ENCODE data around the gene SH3RF1. TPM values are rescaled to one million over a fixed set of nuclear protein-coding genes. Genes with fewer than 3 reads are reported as not detected.

SH3RF1 gene
- total RNA-seq, 2 experiments from 2014 or later: 0.23 TPM; not detected in 1

- peaks cover 13% of the 10 kb centered on the region for H3K27me3 Mint-ChIP-seq
- no peak overlapping the region for H3K27ac Mint-ChIP-seq
- no peak overlapping the region for H3K4me3 Mint-ChIP-seq
- no peak for DNase-seq
- ChIA-PET POLR2A (no interaction called here), CTCF (no interaction called here)
- H3K9me3 Mint-ChIP-seq: no peaks in the 10 kb centered on the region
- H3K4me1 Mint-ChIP-seq: no peaks in the 10 kb centered on the region
- H3K36me3 Mint-ChIP-seq (ENCODE audit: low read depth): no peaks in the 10 kb centered on the region
Measured at GRCh38 chr4:169253904-169254303, 16.9 kb downstream of the SH3RF1 start.

GRCh38 chr4:169253113-169253671 is 17.6 kb downstream of the SH3RF1 start:
- CTCF ChIA-PET: no interaction called here

GRCh38 chr4:169252339-169253112 is 18.2 kb downstream of the SH3RF1 start:
- Mint-ChIP-seq H3K27me3 (peaks cover 7% of the 10 kb centered on the region), H3K36me3 (ENCODE audit: low read depth) (no peaks in the 10 kb centered on the region), H3K27ac (no peak overlapping the region), H3K4me1 (no peaks in the 10 kb centered on the region), H3K9me3 (no peaks in the 10 kb centered on the region), H3K4me3 (no peak overlapping the region)
- POLR2A ChIA-PET: no interaction called here
- CTCF ChIA-PET: no interaction called here
- DNase-seq: no peak

More at GRCh38 chr4:169253113-169253671, 17.6 kb downstream of the SH3RF1 start:
- peaks cover 8% of the 10 kb centered on the region for H3K27me3 Mint-ChIP-seq
- no peaks in the 10 kb centered on the region for H3K4me1 Mint-ChIP-seq
- H3K4me3 Mint-ChIP-seq: no peak overlapping the region
- POLR2A ChIA-PET: no interaction called here
- H3K9me3 Mint-ChIP-seq: no peaks in the 10 kb centered on the region
- DNase-seq: no peak
- H3K27ac Mint-ChIP-seq: no peak overlapping the region
- H3K36me3 Mint-ChIP-seq (ENCODE audit: low read depth): no peaks in the 10 kb centered on the region

- ChIA-PET POLR2A (no interaction called here), CTCF (no interaction called here)
- Mint-ChIP-seq H3K4me3 (no peak overlapping the region), H3K9me3 (no peaks in the 10 kb centered on the region), H3K27ac (no peak overlapping the region), H3K4me1 (no peaks in the 10 kb centered on the region), H3K27me3 (peaks cover 3% of the 10 kb centered on the region), H3K36me3 (ENCODE audit: low read depth) (no peaks in the 10 kb centered on the region)
- no peak for DNase-seq
Measured at GRCh38 chr4:169251291-169252235, 19.2 kb downstream of the SH3RF1 start.

- Mint-ChIP-seq H3K4me3 (no peak overlapping the region), H3K4me1 (no peaks in the 10 kb centered on the region), H3K36me3 (ENCODE audit: low read depth) (no peaks in the 10 kb centered on the region), H3K27ac (no peak overlapping the region), H3K27me3 (peaks cover 3% of the 10 kb centered on the region), H3K9me3 (no peaks in the 10 kb centered on the region)
- ChIA-PET POLR2A (no interaction called here), CTCF (no interaction called here)
- no peak for DNase-seq
Measured at GRCh38 chr4:169250796-169251195, 20.0 kb downstream of the SH3RF1 start.

GRCh38 chr4:169249999-169250398 is 20.8 kb downstream of the SH3RF1 start:
- no peaks in the 10 kb centered on the region for H3K4me1 Mint-ChIP-seq

GRCh38 chr4:169249214-169249973 is 21.4 kb downstream of the SH3RF1 start:
- DNase-seq: no peak
- no peak overlapping the region for H3K27ac Mint-ChIP-seq
- POLR2A ChIA-PET: no interaction called here
- H3K4me3 Mint-ChIP-seq: no peak overlapping the region
- H3K36me3 Mint-ChIP-seq (ENCODE audit: low read depth): no peaks in the 10 kb centered on the region
- no peaks in the 10 kb centered on the region for H3K9me3 Mint-ChIP-seq
- CTCF ChIA-PET: no interaction called here
- H3K4me1 Mint-ChIP-seq: no peaks in the 10 kb centered on the region
- H3K27me3 Mint-ChIP-seq: no peaks in the 10 kb centered on the region

More at GRCh38 chr4:169249999-169250398, 20.8 kb downstream of the SH3RF1 start:
- Mint-ChIP-seq H3K4me3 (no peak overlapping the region), H3K36me3 (ENCODE audit: low read depth) (no peaks in the 10 kb centered on the region), H3K27me3 (peaks cover 3% of the 10 kb centered on the region), H3K9me3 (no peaks in the 10 kb centered on the region), H3K27ac (no peak overlapping the region)
- ChIA-PET POLR2A (no interaction called here), CTCF (no interaction called here)
- no peak for DNase-seq

- no peak for DNase-seq
- CTCF ChIA-PET: no interaction called here
- H3K27ac Mint-ChIP-seq: no peak overlapping the region
- no peaks in the 10 kb centered on the region for H3K9me3 Mint-ChIP-seq
- H3K27me3 Mint-ChIP-seq: peaks cover 4% of the 10 kb centered on the region
- no peaks in the 10 kb centered on the region for H3K4me1 Mint-ChIP-seq
- POLR2A ChIA-PET: no interaction called here
- H3K36me3 Mint-ChIP-seq (ENCODE audit: low read depth): no peaks in the 10 kb centered on the region
- no peak overlapping the region for H3K4me3 Mint-ChIP-seq
Measured at GRCh38 chr4:169248645-169249044, 22.1 kb downstream of the SH3RF1 start.

- no peak for DNase-seq
- H3K27ac Mint-ChIP-seq: no peak overlapping the region
- CTCF ChIA-PET: interaction anchor here (1.0 kb wide), 1 partner anchor 11 kb away, joined by 3 read pairs; no protein-coding TSS in a partner anchor
- H3K4me1 Mint-ChIP-seq: no peaks in the 10 kb centered on the region
- no peaks in the 10 kb centered on the region for H3K36me3 Mint-ChIP-seq (ENCODE audit: low read depth)
- H3K9me3 Mint-ChIP-seq: no peaks in the 10 kb centered on the region
- no peak overlapping the region for H3K4me3 Mint-ChIP-seq
- POLR2A ChIA-PET: no interaction called here
- H3K27me3 Mint-ChIP-seq: peaks cover 6% of the 10 kb centered on the region
Measured at GRCh38 chr4:169246957-169247396, 23.8 kb downstream of the SH3RF1 start.

GRCh38 chr4:169246279-169246678 is 24.5 kb downstream of the SH3RF1 start:
- Mint-ChIP-seq H3K27ac (no peak overlapping the region), H3K27me3 (peaks cover 6% of the 10 kb centered on the region), H3K9me3 (no peaks in the 10 kb centered on the region), H3K36me3 (ENCODE audit: low read depth) (no peaks in the 10 kb centered on the region), H3K4me3 (no peak overlapping the region), H3K4me1 (no peaks in the 10 kb centered on the region)
- POLR2A ChIA-PET: no interaction called here
- CTCF ChIA-PET: interaction anchor here (1.0 kb wide), 1 partner anchor 12 kb away, joined by 3 read pairs; no protein-coding TSS in a partner anchor
- no peak for DNase-seq

- Mint-ChIP-seq H3K4me3 (no peak overlapping the region), H3K4me1 (no peaks in the 10 kb centered on the region), H3K27ac (no peak overlapping the region), H3K36me3 (ENCODE audit: low read depth) (no peaks in the 10 kb centered on the region), H3K27me3 (peaks cover 6% of the 10 kb centered on the region), H3K9me3 (no peaks in the 10 kb centered on the region)
- ChIA-PET POLR2A (no interaction called here), CTCF (no interaction called here)
- no peak for DNase-seq
Measured at GRCh38 chr4:169245061-169245460, 25.7 kb downstream of the SH3RF1 start.

- H3K9me3 Mint-ChIP-seq: no peaks in the 10 kb centered on the region
- H3K27ac Mint-ChIP-seq: no peak overlapping the region
- no peak overlapping the region for H3K4me3 Mint-ChIP-seq
- POLR2A ChIA-PET: no interaction called here
- H3K4me1 Mint-ChIP-seq: no peaks in the 10 kb centered on the region
- no peak for DNase-seq
- H3K36me3 Mint-ChIP-seq (ENCODE audit: low read depth): no peaks in the 10 kb centered on the region
- CTCF ChIA-PET: no interaction called here
- peaks cover 8% of the 10 kb centered on the region for H3K27me3 Mint-ChIP-seq
Measured at GRCh38 chr4:169243825-169244609, 26.7 kb downstream of the SH3RF1 start.
